Activated gamma-delta T cell treated with Interleukin-2 at 50 U/mL for 16 hours (primary cell): ENCODE data around the gene IL2RG.

ENCODE experiments used
- DNase-seq: peaks from one replicate; pipeline ENCODE4 v3.0.0-alpha.2; 2020

Gene IL2RG

GRCh38 chrX:71107762-71108360 is 3.5 kb downstream of the IL2RG start:
- DNase-seq = peak; percentile 43

GRCh38 chrX:71107245-71107644 is 4.1 kb downstream of the IL2RG start:
- DNase-seq = no peak

GRCh38 chrX:71106427-71106826 is 5.0 kb downstream of the IL2RG start, which contains the start of gene CXorf65:
Gene CXorf65 (minus strand): TSS chrX:71106740. CDS start chrX:71106556, 184 bp downstream.
- DNase-seq = no peak

- DNase-seq = no peak
Measured at GRCh38 chrX:71105628-71106027, 5.7 kb downstream of the IL2RG start.

- DNase-seq = peak; percentile 62
Measured at GRCh38 chrX:71103110-71103983, 8.0 kb downstream of the IL2RG start.

GRCh38 chrX:71102292-71102691 is 9.1 kb downstream of the IL2RG start:
- no peak for DNase-seq

- DNase-seq = peak; percentile 16
Measured at GRCh38 chrX:71100581-71101505, 10.5 kb downstream of the IL2RG start.

GRCh38 chrX:71099736-71100135 is 11.6 kb downstream of the IL2RG start:
- no peak for DNase-seq

- no peak for DNase-seq
Measured at GRCh38 chrX:71098951-71099506, 12.3 kb downstream of the IL2RG start.

GRCh38 chrX:71098302-71098701 is 13.1 kb downstream of the IL2RG start:
- peak; percentile 80 for DNase-seq

- DNase-seq = no peak
Measured at GRCh38 chrX:71096760-71097032, 14.7 kb downstream of the IL2RG start.

- DNase-seq = peak; percentile 59
Measured at GRCh38 chrX:71095981-71096759, 15.2 kb downstream of the IL2RG start.

GRCh38 chrX:71095555-71095980 is 15.8 kb downstream of the IL2RG start, which contains the start of gene FOXO4:
Gene FOXO4 (plus strand): TSS chrX:71095851. CDS start chrX:71096529, 678 bp downstream.
- DNase-seq = peak; percentile 86

- no peak for DNase-seq
Measured at GRCh38 chrX:71095033-71095432, 16.3 kb downstream of the IL2RG start.

- DNase-seq = no peak
Measured at GRCh38 chrX:71091263-71091662, 20.1 kb downstream of the IL2RG start.

GRCh38 chrX:71085900-71086299 is 25.5 kb downstream of the IL2RG start:
- DNase-seq = no peak

- no peak for DNase-seq
Measured at GRCh38 chrX:71082822-71083221, 28.6 kb downstream of the IL2RG start.

- DNase-seq = no peak
Measured at GRCh38 chrX:71082124-71082647, 29.2 kb downstream of the IL2RG start.

GRCh38 chrX:71081330-71082123 is 29.9 kb downstream of the IL2RG start:
- no peak for DNase-seq

GRCh38 chrX:71070531-71070930 is 40.8 kb downstream of the IL2RG start:
- DNase-seq = no peak
